K562 (cell line): ENCODE data around the gene ADRA2A. TPM values are rescaled to one million over a fixed set of nuclear protein-coding genes. Genes with fewer than 3 reads are reported as not detected.

Experiments used
- ATAC-seq: fragments of 200-7000 bp; cut with Tn5 transposase; 3 replicates; pipeline ENCODE4 v1.9.1; 2020; ENCODE audit warnings: moderate library complexity
- BruUV-seq: library from RNA; stranded (reverse); fragments of 400-500 nt; replicated peaks from 2 replicates; lab custom pipeline; 2021; lab: Mats Ljungman, UMichigan
- CTCF ChIA-PET: fragments of 300-600 bp; formaldehyde crosslinking; extraction: SDS; loops from one replicate; lab custom pipeline; 2021; ENCODE audit warnings: low intra/inter-chr PET ratio; lab: Yijun Ruan, JAX
- POLR2A ChIA-PET: fragments of 300-600, 350-650 bp; sonication (Branson Sonifier 250); formaldehyde crosslinking; extraction: SDS; loops from one replicate; lab custom pipeline; 2021; ENCODE audit warnings: antibody characterized with exemption, inconsistent platforms; lab: Yijun Ruan, JAX
- DNase-seq, 4 experiments: peaks; one replicate each; pipeline versions ENCODE4 v3.0.0 to v3.0.0-alpha.2; 2011 to 2018; ENCODE audit warnings: low spot score in 3 of 4, mixed read lengths in 3 of 4; ENCODE audit errors: extremely low read depth in 1 of 4
- FAIRE-seq: peaks from 2 replicates; lab custom pipeline; 2011; peaks lifted over from hg19 to GRCh38; lab: Jason Lieb, UNC
- H2AFZ ChIP-seq: 2 replicates; pipeline ENCODE4 v1.6.0; 2011; ENCODE audit warnings: low read depth, low read length, control low read depth, inconsistent platforms
- H3K27ac ChIP-seq: fragments of 200-600 bp; 3 replicates; pipeline ENCODE4 v1.8.0; 2011; ENCODE audit warnings: low read depth, mild to moderate bottlenecking, control low read depth, inconsistent platforms, low read length, moderate library complexity, mixed read lengths; ENCODE audit errors: extremely low read depth
- H3K27me3 ChIP-seq, 2 experiments: fragments of 300-600 bp in 1 of 2; 2 replicates in 1 of 2; 3 replicates in 1 of 2; pipeline versions ENCODE4 v1.6.0 to v1.8.0; 2011; ENCODE audit warnings: inconsistent platforms in 2 of 2, low read length in 2 of 2, mild to moderate bottlenecking in 1 of 2, mixed read lengths in 1 of 2, moderate library complexity in 1 of 2; ENCODE audit not compliant: control insufficient read depth in 2 of 2, insufficient read depth in 2 of 2
- H3K36me3 ChIP-seq: fragments of 300-600 bp; 3 replicates; pipeline ENCODE4 v1.8.0; 2011; ENCODE audit warnings: mild to moderate bottlenecking, low read length, inconsistent platforms; ENCODE audit not compliant: control insufficient read depth, insufficient read depth
- H3K4me1 ChIP-seq, 2 experiments: fragments of 200-600 bp in 1 of 2; replicated peaks in 1 of 2; 2 replicates in 1 of 2; 3 replicates in 1 of 2; pipeline versions ENCODE4 v1.5.1 to v1.8.0; 2011; ENCODE audit warnings: inconsistent platforms in 2 of 2, low read length in 2 of 2, mild to moderate bottlenecking in 1 of 2, mixed read lengths in 1 of 2, moderate library complexity in 1 of 2; ENCODE audit not compliant: control insufficient read depth in 2 of 2, insufficient read depth in 2 of 2
- H3K4me2 ChIP-seq: 2 replicates; pipeline ENCODE4 v1.6.1; 2011; ENCODE audit warnings: low read length, control low read depth, inconsistent platforms, mixed read lengths; ENCODE audit not compliant: insufficient read depth
- H3K4me3 ChIP-seq: fragments of 200-600 bp; sonication (generic), shearing (Covaris generic); 2 replicates; pipeline ENCODE4 v1.5.1; 2016; ENCODE audit warnings: control low read depth, inconsistent platforms
- H3K79me2 ChIP-seq: fragments of 200-600 bp; 3 replicates; pipeline ENCODE4 v1.8.0; 2011; ENCODE audit warnings: low read length, inconsistent platforms; ENCODE audit not compliant: control insufficient read depth, insufficient read depth
- H3K9ac ChIP-seq, 2 experiments: 2 replicates each; pipeline versions ENCODE4 v1.6.0 to v1.6.1; 2011; ENCODE audit warnings: low read depth in 2 of 2, low read length in 2 of 2, control low read depth in 1 of 2, inconsistent platforms in 1 of 2, mild to moderate bottlenecking in 1 of 2, mixed read lengths in 1 of 2; ENCODE audit not compliant: insufficient read depth in 1 of 2
- H3K9me1 ChIP-seq: one replicate; pipeline ENCODE4 v1.6.0; 2011; ENCODE audit warnings: inconsistent platforms, mild to moderate bottlenecking, low read length, moderate library complexity; ENCODE audit not compliant: control insufficient read depth, insufficient read depth
- H3K9me3 ChIP-seq: replicated peaks from 2 replicates; pipeline ENCODE4 v1.5.1; 2011; ENCODE audit warnings: low read depth, low read length, inconsistent platforms; ENCODE audit not compliant: control insufficient read depth, insufficient read depth
- H4K20me1 ChIP-seq: replicated peaks from 2 replicates; pipeline ENCODE4 v1.6.1; 2011; ENCODE audit warnings: low read length, inconsistent platforms, mixed read lengths; ENCODE audit not compliant: control insufficient read depth, insufficient read depth
- DEAF1 ChIP-seq: fragments of 450-650 bp; formaldehyde crosslinking; IDR thresholded peaks from 2 replicates; pipeline ENCODE4 v1.4.0; 2020; ENCODE audit warnings: mild to moderate bottlenecking, moderate library complexity
- MTA2 ChIP-seq: fragments of 450-650 bp; IDR thresholded peaks from 2 replicates; pipeline ENCODE4 v1.6.1; 2016; ENCODE audit warnings: low read depth
- NUFIP1 ChIP-seq: fragments of 450-650 bp; IDR thresholded peaks from 2 replicates; pipeline ENCODE4 v1.6.1; 2018; ENCODE audit not compliant: partially characterized antibody
- RAD21 ChIP-seq, 2 experiments: fragments of 250-450 bp in 1 of 2; fragments of 450-650 bp in 1 of 2; sonication (Bioruptor Pico) in 1 of 2; formaldehyde crosslinking in 1 of 2; IDR thresholded peaks in 1 of 2; conservative IDR thresholded peaks in 1 of 2; 2 replicates each; pipeline versions ENCODE4 v1.4.0 to v1.8.0; 2020 to 2022; ENCODE audit warnings: mild to moderate bottlenecking in 2 of 2, moderate library complexity in 1 of 2
- REST ChIP-seq, 2 experiments: fragments of 450-650 bp; formaldehyde crosslinking in 1 of 2; IDR thresholded peaks; 2 replicates each; pipeline versions ENCODE4 v1.4.0 to v1.6.1; 2014 to 2020; ENCODE audit warnings: mild to moderate bottlenecking in 2 of 2, borderline replicate concordance in 1 of 2, low read depth in 1 of 2
- SMC3 ChIP-seq: conservative IDR thresholded peaks from 2 replicates; pipeline ENCODE4 v1.6.1; 2011; ENCODE audit warnings: low read depth, low read length, improper control_type of control experiment; ENCODE audit not compliant: insufficient read depth
- TCFL5 ChIP-seq: fragments of 250-450 bp; sonication (Bioruptor Pico); conservative IDR thresholded peaks from 2 replicates; pipeline ENCODE4 v1.6.1; 2021; ENCODE audit warnings: mild to moderate bottlenecking, moderate library complexity, matching md5 sums
- ZNF274 ChIP-seq: IDR thresholded peaks from 2 replicates; pipeline ENCODE4 v1.6.1; 2011; ENCODE audit warnings: low read depth, mild to moderate bottlenecking, low read length, moderate library complexity, borderline replicate concordance
- WGBS: fragments of 100-300 bp; shearing (Covaris generic); methylation state at CpG from one replicate; pipeline ENCODE4 v1.1.6; 2016; ENCODE audit warnings: low coverage, mixed read lengths; ENCODE audit not compliant: insufficient coverage; ENCODE audit errors: missing lambda C conversion rate; 5-methylcytosine and 5-hydroxymethylcytosine counted together
- in situ Hi-C: fragments of 300-500 bp; cut with MboI; formaldehyde crosslinking; loops from 4 replicates; pipeline ENCODE4 v1.15.0; 2018; ENCODE audit warnings: inconsistent platforms, mixed read lengths
- intact Hi-C: fragments of 100-400 bp; cut with micrococcal nuclease; formaldehyde crosslinking; loops from 2 replicates; pipeline ENCODE4 v1.14.2; 2022
- polyA plus RNA-seq, 8 experiments: library from polyadenylated mRNA; depleted of rRNA in 4 of 8; stranded (reverse) in 5 of 8; unstranded in 3 of 8; fragments of >200 nt; fragmentation: Nextera tagmentation in 2 of 8; fragmentation: Illumina TruSeq in 1 of 8; extraction: Ambion mirVana in 2 of 8; extraction: Trizol in 1 of 8; gene quantifications; 2 replicates each; pipeline versions ENCODE4 v1.2.1 to v1.2.3, GENCODE V29; 2011 to 2014; ENCODE audit warnings: inconsistent platforms in 1 of 8, missing spikeins in 1 of 8
- total RNA-seq, 7 experiments: library from RNA; depleted of rRNA in 6 of 7; stranded (reverse); fragments of >200 nt in 6 of 7; fragmentation: Illumina TruSeq in 2 of 7; extraction: Trizol in 2 of 7; gene quantifications; 2 replicates each; pipeline versions ENCODE4 v1.2.1 to v1.2.3, GENCODE V29; 2011 to 2021; ENCODE audit warnings: low replicate concordance in 1 of 7
- TF ChIP-seq, protein P1 (sequence below), 3 experiments: IDR thresholded peaks in 2 of 3; conservative IDR thresholded peaks in 1 of 3; 2 replicates each; pipeline ENCODE4 v1.5.1; 2011 to 2012; ENCODE audit warnings: low read length in 3 of 3, mild to moderate bottlenecking in 3 of 3, control low read depth in 2 of 3, improper control_type of control experiment in 1 of 3, inconsistent platforms in 1 of 3, low read depth in 1 of 3, mixed read lengths in 1 of 3, moderate library complexity in 1 of 3; ENCODE audit not compliant: insufficient read depth in 2 of 3

Gene ADRA2A
- total and polyA plus RNA-seq, 9 of the 15 experiments (the other 6 are each of a cell fraction or from before 2014, with no cell fraction given), result not detected

GRCh38 chr10:111076191-111076681 lies 593 bp upstream of the ADRA2A start:
- intact Hi-C loops (loop anchor here (1.0 kb wide), 1 partner anchor 131 kb away; no protein-coding TSS in a partner anchor), in situ Hi-C loops (no loop called here)
- Histone ChIP-seq H3K9me3 (no peaks in the 10 kb centered on the region), H3K4me3 (no peak overlapping the region), H3K79me2 (no peaks in the 10 kb centered on the region), H2AFZ (peak overlapping the region; percentile 31; the same call in 1 of the 2 replicates), H3K4me2 (no peak overlapping the region; the same call in 1 of the 2 replicates), H4K20me1 (no peaks in the 10 kb centered on the region), H3K4me1 (peaks cover 0 to 9% of the 10 kb centered on the region in 2 experiments; a peak in 1 of 5 replicates), H3K9ac (no peak overlapping the region), H3K27ac (no peak overlapping the region), H3K36me3 (no peaks in the 10 kb centered on the region), H3K9me1 (no peaks in the 10 kb centered on the region), H3K27me3 (no peaks in the 10 kb centered on the region)
- 11% methylated on average over 16 of the region's 39 CpGs for WGBS
- ATAC-seq, result peak; percentile 97
- CTCF ChIA-PET, result interaction anchor here (0.6 to 0.7 kb wide), 2 partner anchors 55 to 133 kb away, joined by 4 to 7 read pairs; no protein-coding TSS in a partner anchor
- POLR2A ChIA-PET, result no interaction called here
- no peak for FAIRE-seq
- DNase-seq, result peak; percentile 29 to 51 (median 38)
- no TSS peak for BruUV-seq
- no peak for TF ChIP-seq NUFIP1
- peak; percentile 55; the same call in 1 of the 2 replicates for TF ChIP-seq SMC3
- TF ChIP-seq, protein P1, sequence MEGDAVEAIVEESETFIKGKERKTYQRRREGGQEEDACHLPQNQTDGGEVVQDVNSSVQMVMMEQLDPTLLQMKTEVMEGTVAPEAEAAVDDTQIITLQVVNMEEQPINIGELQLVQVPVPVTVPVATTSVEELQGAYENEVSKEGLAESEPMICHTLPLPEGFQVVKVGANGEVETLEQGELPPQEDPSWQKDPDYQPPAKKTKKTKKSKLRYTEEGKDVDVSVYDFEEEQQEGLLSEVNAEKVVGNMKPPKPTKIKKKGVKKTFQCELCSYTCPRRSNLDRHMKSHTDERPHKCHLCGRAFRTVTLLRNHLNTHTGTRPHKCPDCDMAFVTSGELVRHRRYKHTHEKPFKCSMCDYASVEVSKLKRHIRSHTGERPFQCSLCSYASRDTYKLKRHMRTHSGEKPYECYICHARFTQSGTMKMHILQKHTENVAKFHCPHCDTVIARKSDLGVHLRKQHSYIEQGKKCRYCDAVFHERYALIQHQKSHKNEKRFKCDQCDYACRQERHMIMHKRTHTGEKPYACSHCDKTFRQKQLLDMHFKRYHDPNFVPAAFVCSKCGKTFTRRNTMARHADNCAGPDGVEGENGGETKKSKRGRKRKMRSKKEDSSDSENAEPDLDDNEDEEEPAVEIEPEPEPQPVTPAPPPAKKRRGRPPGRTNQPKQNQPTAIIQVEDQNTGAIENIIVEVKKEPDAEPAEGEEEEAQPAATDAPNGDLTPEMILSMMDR (IDR thresholded peaks at IDR 0.05 in 2 of 3, conservative IDR thresholded peaks at IDR 0.05 in 1 of 3; ENCODE audit: insufficient read depth in 2 of 3, low read depth in 1 of 3, low read length in 3 of 3), result peak; percentile 70 to 86 (median 74)
- TF ChIP-seq MTA2, result no peak
- TF ChIP-seq DEAF1, result peak; percentile 61; the same call in 1 of the 2 replicates
- TF ChIP-seq RAD21 (CRISPR knock-in tag; conservative IDR thresholded peaks at IDR 0.05 in 1 of 2, IDR thresholded peaks at IDR 0.05 in 1 of 2), result peak; percentile 79 to 82
- no peak for TF ChIP-seq ZNF274
- no peak for TF ChIP-seq TCFL5
- peak; percentile 74 for TF ChIP-seq REST (IDR thresholded peaks at IDR 0.05; ENCODE audit: borderline replicate concordance)
- TF ChIP-seq REST (CRISPR knock-in tag; IDR thresholded peaks at IDR 0.05; ENCODE audit: low read depth), result no peak
